ENCODE measurements around the gene CUTA.

CUTA gene

DNA sequence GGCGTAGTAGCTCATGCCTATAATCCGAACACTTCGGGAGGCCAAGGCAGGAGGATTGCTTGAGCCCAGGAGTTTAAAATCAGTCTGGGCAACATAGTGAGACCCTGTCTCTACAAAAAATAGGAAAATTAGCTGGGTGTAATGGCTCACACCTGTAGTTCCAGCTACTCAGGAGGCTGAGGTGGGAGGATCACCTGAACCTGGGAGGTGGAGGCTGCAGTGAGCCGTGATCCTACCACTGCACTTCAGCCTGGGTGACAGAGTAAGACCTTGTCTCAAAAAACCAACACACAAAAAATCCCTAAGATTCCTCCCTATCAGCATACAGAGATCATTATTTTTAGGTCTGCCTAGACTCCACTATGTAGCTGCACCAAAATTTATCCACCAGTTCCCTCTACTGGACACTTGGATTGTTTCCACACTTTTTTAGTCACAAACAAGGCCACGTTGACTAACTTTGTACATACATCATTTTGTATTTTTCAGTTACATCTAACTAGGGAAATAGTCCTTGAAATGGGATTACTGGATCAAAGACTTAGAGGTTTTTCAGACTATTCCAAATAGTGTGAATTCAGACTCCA lies 10.7 kb downstream of the CUTA start:
- Histone ChIP-seq H3K79me2 (ENCODE audit: insufficient read depth, low read length) (peaks cover 36% of the 10 kb centered on the region), H4K20me1 (ENCODE audit: insufficient read depth, low read length) (0 out of 2 replicates have a peak, but pooled peaks cover 7% of the 10 kb centered on the region), H2AFZ (ENCODE audit: low read depth, low read length) (no peak overlapping the region), H3K27me3 (ENCODE audit: insufficient read depth, low read length, poor library complexity) (no peaks in the 10 kb centered on the region), H3K27ac (ENCODE audit: low read length) (no peak overlapping the region), H3K9ac (ENCODE audit: low read depth, low read length) (no peak overlapping the region), H3K4me1 (ENCODE audit: insufficient read depth, low read length) (peaks cover 20% of the 10 kb centered on the region), H3K4me3 (ENCODE audit: low read depth in 1 of 2, low read length in 2 of 2) (no peak overlapping the region), H3K4me2 (ENCODE audit: insufficient read depth, low read length) (no peak overlapping the region), H3K36me3 (ENCODE audit: insufficient read depth, low read length) (peaks cover 63% of the 10 kb centered on the region), H3K9me3 (ENCODE audit: insufficient read depth, low read length, severe bottlenecking) (no peaks in the 10 kb centered on the region)
- DNase-seq (no peak), ATAC-seq (ENCODE audit: insufficient read depth, low read depth) (no peak)
- no peak for TF ChIP-seq EZH2 (IDR thresholded peaks at IDR 0.05; ENCODE audit: borderline replicate concordance, low read depth, low read length, severe bottlenecking)
- TF ChIP-seq, protein P1, sequence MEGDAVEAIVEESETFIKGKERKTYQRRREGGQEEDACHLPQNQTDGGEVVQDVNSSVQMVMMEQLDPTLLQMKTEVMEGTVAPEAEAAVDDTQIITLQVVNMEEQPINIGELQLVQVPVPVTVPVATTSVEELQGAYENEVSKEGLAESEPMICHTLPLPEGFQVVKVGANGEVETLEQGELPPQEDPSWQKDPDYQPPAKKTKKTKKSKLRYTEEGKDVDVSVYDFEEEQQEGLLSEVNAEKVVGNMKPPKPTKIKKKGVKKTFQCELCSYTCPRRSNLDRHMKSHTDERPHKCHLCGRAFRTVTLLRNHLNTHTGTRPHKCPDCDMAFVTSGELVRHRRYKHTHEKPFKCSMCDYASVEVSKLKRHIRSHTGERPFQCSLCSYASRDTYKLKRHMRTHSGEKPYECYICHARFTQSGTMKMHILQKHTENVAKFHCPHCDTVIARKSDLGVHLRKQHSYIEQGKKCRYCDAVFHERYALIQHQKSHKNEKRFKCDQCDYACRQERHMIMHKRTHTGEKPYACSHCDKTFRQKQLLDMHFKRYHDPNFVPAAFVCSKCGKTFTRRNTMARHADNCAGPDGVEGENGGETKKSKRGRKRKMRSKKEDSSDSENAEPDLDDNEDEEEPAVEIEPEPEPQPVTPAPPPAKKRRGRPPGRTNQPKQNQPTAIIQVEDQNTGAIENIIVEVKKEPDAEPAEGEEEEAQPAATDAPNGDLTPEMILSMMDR (IDR thresholded peaks at IDR 0.05; ENCODE audit: borderline replicate concordance, extremely low read depth, low read length, poor library complexity, severe bottlenecking) = peak; percentile 37

GRCh38 chr6:33406126-33406525 lies 11.8 kb downstream of the CUTA start:
- Histone ChIP-seq H3K4me2 (ENCODE audit: insufficient read depth, low read length) (no peak overlapping the region), H2AFZ (ENCODE audit: low read depth, low read length) (no peak overlapping the region), H3K27ac (ENCODE audit: low read length) (no peak overlapping the region), H3K9me3 (ENCODE audit: insufficient read depth, low read length, severe bottlenecking) (no peaks in the 10 kb centered on the region), H3K4me3 (ENCODE audit: low read depth in 1 of 2, low read length in 2 of 2) (no peak overlapping the region), H3K36me3 (ENCODE audit: insufficient read depth, low read length) (peaks cover 70% of the 10 kb centered on the region), H4K20me1 (ENCODE audit: insufficient read depth, low read length) (0 out of 2 replicates have a peak, but pooled peaks cover 7% of the 10 kb centered on the region), H3K27me3 (ENCODE audit: insufficient read depth, low read length, poor library complexity) (no peaks in the 10 kb centered on the region), H3K79me2 (ENCODE audit: insufficient read depth, low read length) (peaks cover 33% of the 10 kb centered on the region), H3K9ac (ENCODE audit: low read depth, low read length) (no peak overlapping the region), H3K4me1 (ENCODE audit: insufficient read depth, low read length) (peaks cover 10% of the 10 kb centered on the region)
- no peak for TF ChIP-seq EZH2 (IDR thresholded peaks at IDR 0.05; ENCODE audit: borderline replicate concordance, low read depth, low read length, severe bottlenecking)
- TF ChIP-seq, protein P1 (IDR thresholded peaks at IDR 0.05; ENCODE audit: borderline replicate concordance, extremely low read depth, low read length, poor library complexity, severe bottlenecking) = no peak
- DNase-seq (no peak), ATAC-seq (ENCODE audit: insufficient read depth, low read depth) (no peak)

DNA sequence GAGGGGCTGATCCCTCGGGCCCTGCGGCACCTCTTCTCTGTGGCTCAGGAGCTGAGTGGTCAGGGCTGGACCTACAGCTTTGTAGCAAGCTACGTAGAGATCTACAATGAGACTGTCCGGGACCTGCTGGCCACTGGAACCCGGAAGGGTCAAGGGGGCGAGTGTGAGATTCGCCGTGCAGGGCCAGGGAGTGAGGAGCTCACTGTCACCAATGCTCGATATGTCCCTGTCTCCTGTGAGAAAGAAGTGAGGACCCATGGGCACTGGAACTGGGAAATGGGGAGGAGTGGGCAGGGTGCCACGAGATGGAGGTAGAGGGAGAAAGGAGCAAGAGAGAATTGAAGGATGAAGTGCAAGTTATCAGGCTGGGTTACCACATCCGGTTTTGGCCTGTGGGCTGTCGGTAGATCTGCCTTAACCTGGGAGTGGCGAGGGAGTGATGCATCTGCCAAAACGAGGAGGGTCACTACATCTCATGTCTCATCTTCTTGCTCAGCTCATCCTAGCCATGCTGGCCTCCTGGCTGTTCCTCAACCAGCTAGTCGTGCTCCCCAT lies 12.4 kb downstream of the CUTA start:
- DNase-seq (no peak), ATAC-seq (ENCODE audit: insufficient read depth, low read depth) (no peak)
- no peaks in the 10 kb centered on the region for H3K9me3 ChIP-seq (ENCODE audit: insufficient read depth, low read length, severe bottlenecking)
- H4K20me1 ChIP-seq (ENCODE audit: insufficient read depth, low read length) = 0 out of 2 replicates have a peak, but pooled peaks cover 7% of the 10 kb centered on the region
- no peak overlapping the region for H2AFZ ChIP-seq (ENCODE audit: low read depth, low read length)
- H3K27me3 ChIP-seq (ENCODE audit: insufficient read depth, low read length, poor library complexity) = no peaks in the 10 kb centered on the region
- no peak overlapping the region for H3K4me3 ChIP-seq (ENCODE audit: low read depth in 1 of 2, low read length in 2 of 2)
- peaks cover 10% of the 10 kb centered on the region for H3K4me1 ChIP-seq (ENCODE audit: insufficient read depth, low read length)
- peaks cover 34% of the 10 kb centered on the region for H3K79me2 ChIP-seq (ENCODE audit: insufficient read depth, low read length)
- no peak overlapping the region for H3K4me2 ChIP-seq (ENCODE audit: insufficient read depth, low read length)
- no peak overlapping the region for H3K9ac ChIP-seq (ENCODE audit: low read depth, low read length)
- TF ChIP-seq EZH2 (IDR thresholded peaks at IDR 0.05; ENCODE audit: borderline replicate concordance, low read depth, low read length, severe bottlenecking) = no peak
- TF ChIP-seq, protein P1 (IDR thresholded peaks at IDR 0.05; ENCODE audit: borderline replicate concordance, extremely low read depth, low read length, poor library complexity, severe bottlenecking) = no peak
- H3K36me3 ChIP-seq (ENCODE audit: insufficient read depth, low read length) = peaks cover 76% of the 10 kb centered on the region
- H3K27ac ChIP-seq (ENCODE audit: low read length) = no peak overlapping the region

Measured in DND-41 (cell line).